HG03103 (cell line): ENCODE measurements around the gene SEH1L.

Experiments used
- ATAC-seq: cut with Tn5 transposase; IDR thresholded peaks from one replicate; pipeline ENCODE4 v1.9.1; 2021; ENCODE audit warnings: low read depth; ENCODE audit not compliant: unreplicated experiment

Gene SEH1L

GRCh38 chr18:13032173-13032572, 84.4 kb downstream of the SEH1L start:
- ATAC-seq: no peak

- no peak for ATAC-seq
Observed at GRCh38 chr18:13035249-13035914, 87.6 kb downstream of the SEH1L start.

GRCh38 chr18:13036622-13037320, 89.0 kb downstream of the SEH1L start:
- no peak for ATAC-seq
